Measurements from ENCODE around the gene COQ8A. TPM values are rescaled to one million over a fixed set of nuclear protein-coding genes. Genes with fewer than 3 reads are reported as not detected.

The COQ8A gene
- total RNA-seq, 2 experiments from 2014 or later: 27.0 to 30.4 TPM

DNA sequence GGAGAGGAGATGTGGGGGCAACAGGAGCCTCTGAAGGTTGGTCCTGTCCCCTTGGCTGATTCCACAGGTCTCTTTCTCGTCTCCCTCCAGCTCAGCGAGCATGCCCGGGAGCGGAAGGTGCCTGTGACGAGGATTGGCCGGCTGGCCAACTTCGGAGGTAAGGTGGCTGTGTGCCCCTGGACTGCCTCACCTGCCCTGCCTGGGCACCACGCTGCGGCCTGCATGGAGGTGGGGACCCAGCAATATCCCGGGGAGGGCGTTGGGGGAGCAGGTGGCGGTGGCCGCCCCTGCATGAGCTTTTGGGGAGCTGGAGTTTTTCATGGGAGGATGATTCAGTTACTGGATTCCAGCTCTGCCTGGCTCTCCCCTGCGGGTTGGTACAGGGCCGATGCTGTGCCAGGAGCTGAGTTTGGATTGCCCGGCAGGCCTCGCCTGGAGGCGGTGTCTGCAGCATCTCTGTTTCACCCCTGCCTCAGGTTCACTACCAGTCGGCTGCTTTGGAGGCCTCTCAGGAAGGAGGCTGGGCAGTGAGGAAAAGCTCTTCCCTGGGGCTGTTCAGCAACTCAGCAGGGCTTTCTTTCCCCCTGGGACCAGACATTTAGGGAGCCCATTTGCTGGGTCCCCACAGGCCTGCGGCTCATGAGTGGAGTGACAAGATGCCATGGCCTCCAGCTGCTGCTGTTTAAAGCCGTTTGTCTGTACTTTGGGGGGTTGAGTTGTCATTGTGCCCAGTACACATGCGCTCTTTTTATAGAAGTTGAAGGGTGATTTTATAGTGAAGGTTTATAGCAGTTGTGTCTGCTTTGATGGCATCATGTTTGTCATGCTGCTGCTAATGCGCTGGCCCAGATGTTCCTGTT, 25.7 kb downstream of the COQ8A start:
- ChIA-PET CTCF (no interaction called here), POLR2A (no interaction called here)

DNA sequence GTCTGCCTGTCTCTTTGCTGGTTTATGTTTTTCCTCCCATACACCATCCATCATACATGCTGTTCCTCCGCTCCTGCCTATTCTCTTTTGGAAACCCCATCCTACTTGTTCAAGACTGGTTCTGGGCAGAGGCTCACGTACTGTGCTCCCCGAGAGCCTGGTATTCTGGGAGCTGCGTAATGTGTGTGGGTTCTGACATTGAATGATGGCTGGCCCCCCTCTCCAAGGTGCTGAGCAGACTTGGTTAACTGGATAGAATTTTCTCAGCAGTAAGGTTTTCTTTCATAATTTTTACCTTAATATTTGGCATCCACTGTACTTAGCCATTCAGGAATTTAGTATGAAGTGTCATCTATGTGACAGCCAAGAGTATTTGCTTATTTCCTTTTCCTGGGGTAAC, 26.6 kb downstream of the COQ8A start:
- ChIA-PET POLR2A (no interaction called here), CTCF (no interaction called here)

DNA sequence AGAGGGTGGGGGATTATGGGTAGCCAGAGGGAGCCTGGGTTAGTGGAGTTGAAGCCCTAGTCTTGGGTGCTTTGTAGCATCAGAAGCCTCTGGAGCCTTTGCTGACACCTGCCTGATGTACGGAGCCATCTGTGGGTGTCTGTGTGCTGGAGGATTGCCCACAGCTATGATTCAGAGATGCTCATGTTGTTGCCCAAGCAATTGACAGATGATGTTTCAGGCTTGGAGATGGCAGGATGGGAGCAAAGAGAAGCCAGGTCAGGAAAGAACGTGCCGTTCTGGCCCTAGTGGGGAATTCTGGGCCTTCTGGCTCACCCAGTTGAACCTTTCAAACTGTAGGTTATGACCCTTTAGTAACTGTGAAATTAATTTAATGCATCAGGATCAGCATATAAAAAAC, 27.6 kb downstream of the COQ8A start:
- POLR2A ChIA-PET: no interaction called here
- CTCF ChIA-PET: no interaction called here

DNA sequence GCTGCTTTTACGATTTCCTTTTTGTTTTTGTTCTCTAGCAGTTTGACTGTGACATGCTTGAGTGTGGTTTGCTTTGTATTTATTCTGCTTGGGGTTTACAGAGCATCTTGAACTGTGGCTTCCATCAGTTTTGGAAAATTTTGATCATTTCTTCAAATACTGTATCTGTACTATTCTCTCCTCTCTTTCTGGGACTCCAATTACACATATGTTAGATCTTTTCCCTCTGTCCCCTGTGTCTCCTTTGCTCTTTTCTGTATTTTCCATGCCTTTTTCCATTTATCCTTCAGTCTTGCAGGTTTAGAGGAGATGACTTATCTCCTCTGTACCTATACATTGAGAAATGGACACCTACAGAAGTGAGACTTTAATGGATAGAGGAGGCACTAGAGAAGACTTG, 31.7 kb downstream of the COQ8A start:
- CTCF ChIA-PET: no interaction called here
- POLR2A ChIA-PET: no interaction called here

DNA sequence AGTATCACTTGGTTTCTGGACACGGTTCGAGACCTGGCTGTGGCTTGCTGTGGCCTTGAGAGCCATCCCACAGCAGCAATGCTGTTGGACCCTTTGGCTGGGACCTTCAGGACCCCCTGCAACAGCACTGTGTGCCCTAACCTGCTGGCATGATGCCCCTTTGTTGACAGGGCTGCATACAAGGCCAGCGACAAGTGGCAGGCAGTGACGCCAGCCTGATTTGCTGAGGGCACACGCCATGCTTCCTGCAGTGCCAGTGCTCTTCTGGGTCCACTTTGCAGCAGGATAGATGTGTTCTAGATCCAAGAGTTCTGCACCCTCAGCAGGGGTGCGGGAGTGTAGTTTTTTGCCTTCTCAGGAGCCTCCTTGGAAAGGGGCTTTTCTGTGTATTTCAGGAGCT, 32.8 kb downstream of the COQ8A start:
- POLR2A ChIA-PET: no interaction called here

GRCh38 chr1:226973371-226973897, 33.3 kb downstream of the COQ8A start:
- POLR2A ChIA-PET: no interaction called here
- CTCF ChIA-PET: no interaction called here

More for the DNA sequence above, 32.8 kb downstream of the COQ8A start:
- CTCF ChIA-PET: no interaction called here

- CTCF ChIA-PET: no interaction called here
- POLR2A ChIA-PET: no interaction called here
Measured at GRCh38 chr1:226973898-226974543, 33.9 kb downstream of the COQ8A start.

GRCh38 chr1:226974544-226975258, 34.6 kb downstream of the COQ8A start:
- CTCF ChIA-PET: no interaction called here

DNA sequence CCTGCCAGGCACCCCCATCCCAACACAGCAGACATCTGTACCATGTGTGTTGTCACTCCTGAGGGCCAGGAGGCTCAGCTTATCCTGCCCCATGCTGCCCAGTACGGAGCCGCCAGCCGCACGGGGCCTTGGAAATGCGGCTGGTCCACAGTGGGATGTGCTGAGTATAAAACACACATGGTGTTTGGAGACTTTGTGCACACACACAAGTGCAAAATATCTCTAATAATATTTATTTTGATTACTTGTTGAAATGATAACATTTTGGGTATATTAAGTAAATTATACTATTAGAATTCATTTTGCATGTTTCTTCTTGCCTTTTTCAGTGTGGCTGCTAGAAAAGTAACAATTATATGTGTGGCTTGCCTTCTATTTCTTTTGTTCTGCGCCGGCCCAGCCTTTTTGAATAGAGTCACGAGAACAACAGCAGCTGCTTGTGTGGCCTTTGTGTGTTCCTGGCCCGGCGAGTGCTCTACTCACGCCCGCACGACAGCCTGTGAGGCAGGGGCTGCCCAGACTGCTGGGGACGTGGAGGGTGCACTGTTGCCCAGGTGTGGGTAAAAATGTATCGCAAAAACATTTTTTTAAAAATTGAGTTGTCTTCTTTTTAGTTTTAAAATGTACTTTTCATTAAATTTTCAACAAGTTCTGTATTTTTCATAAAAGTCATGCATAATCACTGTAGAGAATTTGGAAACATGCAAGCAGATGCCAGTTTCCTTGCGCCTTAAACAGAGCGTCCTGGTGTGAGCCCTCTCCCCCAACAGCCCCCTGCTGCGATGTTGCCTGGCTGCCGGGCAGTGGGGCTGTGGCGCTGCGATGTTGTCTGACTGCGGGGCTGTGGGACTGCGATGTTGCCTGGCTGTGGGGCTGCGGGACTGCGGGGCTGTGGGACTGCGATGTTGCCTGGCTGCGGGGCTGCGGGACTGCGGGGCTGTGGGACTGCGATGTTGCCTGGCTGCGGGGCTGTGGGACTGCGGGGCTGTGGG, 35.5 kb downstream of the COQ8A start:
- ChIA-PET CTCF (no interaction called here), POLR2A (no interaction called here)

More at GRCh38 chr1:226974544-226975258, 34.6 kb downstream of the COQ8A start:
- POLR2A ChIA-PET: no interaction called here

- ChIA-PET CTCF (no interaction called here), POLR2A (no interaction called here)
Measured at GRCh38 chr1:226976276-226976977, 36.3 kb downstream of the COQ8A start.

GRCh38 chr1:226976978-226977642, 37.0 kb downstream of the COQ8A start:
- ChIA-PET POLR2A (no interaction called here), CTCF (no interaction called here)

DNA sequence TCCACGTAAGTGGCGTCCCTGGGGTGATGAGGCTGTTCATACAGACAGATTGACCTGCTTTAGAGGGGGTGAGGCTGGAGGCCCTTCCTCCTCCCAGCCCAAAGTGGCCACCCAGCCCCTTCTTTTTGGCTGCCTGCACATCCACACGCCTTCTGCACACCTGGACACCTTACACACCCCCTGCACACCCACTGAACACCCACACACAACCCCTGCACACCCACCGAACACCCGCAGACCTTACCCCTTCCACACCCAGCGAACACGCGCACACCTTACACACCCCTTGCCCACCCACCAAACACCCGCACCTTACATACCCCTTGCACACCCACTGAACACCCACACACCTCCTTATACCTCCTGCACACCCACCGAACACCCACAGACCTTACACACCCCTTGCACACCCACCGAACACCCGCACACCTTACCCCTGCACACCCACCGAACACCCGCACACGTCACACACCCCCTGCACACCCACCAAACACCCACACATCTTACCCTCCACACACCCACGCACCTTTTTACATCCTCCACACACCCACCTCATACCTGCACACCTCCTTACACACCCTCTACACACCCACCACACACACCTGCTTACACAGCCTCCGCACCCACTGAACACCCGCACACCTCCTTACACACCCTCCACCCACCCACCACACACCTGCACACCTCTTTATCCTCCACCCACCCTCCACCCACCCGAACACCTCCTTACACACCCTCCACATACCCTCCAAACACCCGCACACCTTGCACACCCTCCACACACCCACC, 37.7 kb downstream of the COQ8A start:
- ChIA-PET CTCF (no interaction called here), POLR2A (no interaction called here)

DNA sequence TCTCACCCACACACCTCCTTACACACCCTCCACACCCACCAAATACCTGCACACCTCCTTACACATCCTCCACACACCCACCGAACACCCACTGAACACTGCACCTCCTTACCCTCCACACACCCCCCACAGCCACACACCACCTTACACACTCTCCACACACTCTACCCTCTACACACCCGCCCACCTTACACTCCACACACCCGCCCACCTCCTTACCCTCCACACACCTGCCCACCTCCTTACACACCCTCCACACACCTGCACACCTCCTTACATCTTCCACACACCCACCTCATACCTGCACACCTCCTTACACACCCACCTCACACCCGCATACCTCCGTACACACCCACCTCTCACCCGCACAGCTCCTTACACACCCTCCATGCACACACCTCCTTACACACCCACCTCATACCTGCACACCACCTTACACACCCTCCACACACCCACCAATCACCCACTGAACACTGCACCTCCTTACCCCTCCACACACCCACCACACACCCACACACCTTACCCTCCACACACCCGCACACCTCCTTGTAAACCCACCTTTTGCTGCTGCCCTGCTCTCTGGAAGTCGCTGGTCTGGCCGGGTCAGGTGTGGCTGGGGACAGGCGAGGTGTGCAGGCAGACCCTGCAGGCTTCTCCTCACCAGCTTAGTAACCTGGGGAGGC, 38.5 kb downstream of the COQ8A start:
- POLR2A ChIA-PET: no interaction called here
- CTCF ChIA-PET: no interaction called here

GRCh38 chr1:226979115-226979516, 39.0 kb downstream of the COQ8A start:
- ChIA-PET CTCF (no interaction called here), POLR2A (no interaction called here)

- CTCF ChIA-PET: no interaction called here
- POLR2A ChIA-PET: no interaction called here
Measured at GRCh38 chr1:226979517-226980121, 39.5 kb downstream of the COQ8A start.

DNA sequence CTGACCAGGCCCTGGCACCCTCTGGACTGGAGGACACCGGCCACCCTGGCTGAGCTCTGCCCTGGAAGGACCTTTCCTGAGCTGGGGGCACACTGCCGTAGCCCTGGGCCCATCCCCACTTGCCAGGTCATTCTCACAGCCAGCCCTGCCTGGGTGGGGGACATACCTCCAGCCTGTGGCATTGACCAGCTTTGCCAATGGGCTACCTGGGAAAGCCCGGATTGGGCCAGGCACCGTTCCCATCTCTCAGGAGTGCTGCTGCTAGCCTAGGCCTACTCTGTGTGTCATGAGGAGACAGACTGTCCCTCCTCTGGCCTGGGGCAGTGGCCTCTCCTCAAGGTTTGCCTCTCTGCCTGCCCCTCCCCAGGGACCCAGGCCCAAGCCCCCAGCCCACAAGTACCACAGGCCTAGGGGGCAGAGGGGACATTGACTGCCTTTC, 40.0 kb downstream of the COQ8A start:
- POLR2A ChIA-PET: no interaction called here
- CTCF ChIA-PET: no interaction called here
